ENCODE results near the gene KHDRBS2. TPM values are rescaled to one million over a fixed set of nuclear protein-coding genes. Genes with fewer than 3 reads are reported as not detected.
"Not testable (repeated sequence)": the region's sequence is repeated elsewhere in the genome, so short reads cannot be mapped to it uniquely, and the experiment has no call there.

KHDRBS2 gene
- total RNA-seq, 1 donor, result not detected

DNA sequence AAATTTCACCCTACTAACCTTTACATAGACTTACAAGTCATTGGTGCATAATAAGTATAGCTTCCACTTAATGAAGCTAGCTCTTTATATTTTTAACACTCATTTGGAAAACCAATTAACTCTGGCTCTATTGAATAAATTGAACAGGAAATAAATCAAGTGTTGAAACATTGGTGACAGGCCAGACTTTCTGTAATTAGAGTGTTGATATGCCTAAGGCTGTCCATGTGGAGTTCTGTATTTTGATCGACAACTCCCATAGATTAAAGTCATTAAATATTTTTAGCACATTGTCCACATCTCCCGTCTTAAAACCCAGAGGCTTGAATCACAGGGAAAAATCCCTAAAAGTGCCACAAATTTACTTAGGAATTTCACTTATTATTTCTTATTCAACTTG lies 468.3 kb downstream of the KHDRBS2 start:
- no peaks in the 10 kb centered on the region for H3K27me3 ChIP-seq (ENCODE audit: insufficient read depth, low read length)
- no peaks in the 10 kb centered on the region for H3K79me2 ChIP-seq (ENCODE audit: insufficient read depth, low read length)
- no peak overlapping the region for H2AFZ ChIP-seq (ENCODE audit: low read length)
- no peak for DNase-seq (ENCODE audit: insufficient read length, low spot score, missing footprints)
- H3K4me2 ChIP-seq (ENCODE audit: insufficient read depth, low read length), result no peak overlapping the region
- no peaks in the 10 kb centered on the region for H3K36me3 ChIP-seq (ENCODE audit: insufficient read depth, low read length)
- no peaks in the 10 kb centered on the region for H4K20me1 ChIP-seq (ENCODE audit: insufficient read depth, low read length)
- H3K27ac ChIP-seq (ENCODE audit: low read depth, low read length), result no peak overlapping the region
- H3K4me1 ChIP-seq (ENCODE audit: insufficient read depth, low read length), result no peaks in the 10 kb centered on the region
- no peaks in the 10 kb centered on the region for H3K9me3 ChIP-seq (ENCODE audit: low read depth, low read length)
- TF ChIP-seq, protein P1, sequence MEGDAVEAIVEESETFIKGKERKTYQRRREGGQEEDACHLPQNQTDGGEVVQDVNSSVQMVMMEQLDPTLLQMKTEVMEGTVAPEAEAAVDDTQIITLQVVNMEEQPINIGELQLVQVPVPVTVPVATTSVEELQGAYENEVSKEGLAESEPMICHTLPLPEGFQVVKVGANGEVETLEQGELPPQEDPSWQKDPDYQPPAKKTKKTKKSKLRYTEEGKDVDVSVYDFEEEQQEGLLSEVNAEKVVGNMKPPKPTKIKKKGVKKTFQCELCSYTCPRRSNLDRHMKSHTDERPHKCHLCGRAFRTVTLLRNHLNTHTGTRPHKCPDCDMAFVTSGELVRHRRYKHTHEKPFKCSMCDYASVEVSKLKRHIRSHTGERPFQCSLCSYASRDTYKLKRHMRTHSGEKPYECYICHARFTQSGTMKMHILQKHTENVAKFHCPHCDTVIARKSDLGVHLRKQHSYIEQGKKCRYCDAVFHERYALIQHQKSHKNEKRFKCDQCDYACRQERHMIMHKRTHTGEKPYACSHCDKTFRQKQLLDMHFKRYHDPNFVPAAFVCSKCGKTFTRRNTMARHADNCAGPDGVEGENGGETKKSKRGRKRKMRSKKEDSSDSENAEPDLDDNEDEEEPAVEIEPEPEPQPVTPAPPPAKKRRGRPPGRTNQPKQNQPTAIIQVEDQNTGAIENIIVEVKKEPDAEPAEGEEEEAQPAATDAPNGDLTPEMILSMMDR (IDR thresholded peaks at IDR 0.05; ENCODE audit: extremely low read depth, low read depth, low read length), result no peak
- H3K4me3 ChIP-seq (ENCODE audit: insufficient read depth, low read length), result no peak overlapping the region

DNA sequence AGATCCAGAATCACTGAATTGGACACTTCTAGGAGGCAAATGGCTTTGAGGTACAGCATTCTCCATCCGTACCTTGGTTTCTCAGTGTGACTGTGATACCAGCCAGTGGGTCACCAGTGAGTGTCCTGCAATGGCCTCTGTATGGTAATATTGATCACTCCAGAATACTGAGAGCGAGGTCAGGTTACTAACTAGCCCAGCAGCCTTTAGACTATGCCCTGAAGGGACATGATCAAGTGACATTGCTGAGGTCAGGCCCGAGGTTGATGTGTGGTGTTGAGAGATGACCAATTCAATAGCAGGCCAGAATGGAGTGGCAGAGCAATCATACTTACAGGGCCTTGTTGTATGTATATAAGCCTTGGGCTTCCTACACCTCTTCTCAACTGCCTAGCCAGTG lies 476.0 kb downstream of the KHDRBS2 start:
- TF ChIP-seq, protein P1 (IDR thresholded peaks at IDR 0.05; ENCODE audit: extremely low read depth, low read depth, low read length), result no peak
- Histone ChIP-seq H2AFZ (ENCODE audit: low read length) (no peak overlapping the region), H3K79me2 (ENCODE audit: insufficient read depth, low read length) (no peaks in the 10 kb centered on the region), H3K9me3 (ENCODE audit: low read depth, low read length) (no peaks in the 10 kb centered on the region), H3K27ac (ENCODE audit: low read depth, low read length) (no peak overlapping the region), H3K36me3 (ENCODE audit: insufficient read depth, low read length) (no peaks in the 10 kb centered on the region), H4K20me1 (ENCODE audit: insufficient read depth, low read length) (no peaks in the 10 kb centered on the region), H3K4me1 (ENCODE audit: insufficient read depth, low read length) (no peaks in the 10 kb centered on the region), H3K27me3 (ENCODE audit: insufficient read depth, low read length) (no peaks in the 10 kb centered on the region), H3K4me3 (ENCODE audit: insufficient read depth, low read length) (no peak overlapping the region), H3K4me2 (ENCODE audit: insufficient read depth, low read length) (no peak overlapping the region)
- DNase-seq (ENCODE audit: insufficient read length, low spot score, missing footprints), result no peak

DNA sequence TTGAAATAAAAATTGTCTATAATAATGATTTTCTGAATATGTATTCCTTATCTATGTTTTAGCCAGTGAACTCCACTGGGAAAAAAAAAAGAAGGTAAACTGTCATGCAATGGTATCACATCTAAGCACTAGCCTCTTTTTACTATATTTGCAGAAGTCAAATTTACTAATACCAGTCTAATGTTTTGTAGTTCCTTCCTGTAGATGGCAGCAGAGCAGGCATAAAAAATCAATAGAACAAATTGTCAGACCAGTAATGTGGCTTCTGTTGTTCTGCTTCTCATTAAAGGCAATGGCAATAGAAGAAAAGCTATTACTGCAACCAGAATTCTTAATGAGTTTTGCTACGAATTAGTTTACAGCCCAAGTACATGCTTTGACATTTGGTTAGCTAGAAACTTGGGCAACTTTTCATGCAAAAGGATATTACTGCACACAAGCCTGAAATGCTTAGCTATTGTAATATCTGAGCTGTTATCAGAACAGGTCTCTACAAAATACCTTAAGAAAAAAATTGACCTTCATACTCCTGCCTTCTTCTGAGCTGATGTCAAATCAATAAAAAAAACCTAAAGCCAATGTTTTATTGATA lies 476.9 kb downstream of the KHDRBS2 start:
- Histone ChIP-seq H2AFZ (ENCODE audit: low read length) (no peak overlapping the region), H3K4me3 (ENCODE audit: insufficient read depth, low read length) (no peak overlapping the region), H3K27ac (ENCODE audit: low read depth, low read length) (no peak overlapping the region), H3K79me2 (ENCODE audit: insufficient read depth, low read length) (no peaks in the 10 kb centered on the region), H3K4me1 (ENCODE audit: insufficient read depth, low read length) (no peaks in the 10 kb centered on the region), H3K4me2 (ENCODE audit: insufficient read depth, low read length) (no peak overlapping the region), H3K36me3 (ENCODE audit: insufficient read depth, low read length) (no peaks in the 10 kb centered on the region), H4K20me1 (ENCODE audit: insufficient read depth, low read length) (no peaks in the 10 kb centered on the region), H3K27me3 (ENCODE audit: insufficient read depth, low read length) (no peaks in the 10 kb centered on the region), H3K9me3 (ENCODE audit: low read depth, low read length) (no peaks in the 10 kb centered on the region)
- DNase-seq (ENCODE audit: insufficient read length, low spot score, missing footprints), result no peak
- TF ChIP-seq, protein P1 (IDR thresholded peaks at IDR 0.05; ENCODE audit: extremely low read depth, low read depth, low read length), result no peak

DNA sequence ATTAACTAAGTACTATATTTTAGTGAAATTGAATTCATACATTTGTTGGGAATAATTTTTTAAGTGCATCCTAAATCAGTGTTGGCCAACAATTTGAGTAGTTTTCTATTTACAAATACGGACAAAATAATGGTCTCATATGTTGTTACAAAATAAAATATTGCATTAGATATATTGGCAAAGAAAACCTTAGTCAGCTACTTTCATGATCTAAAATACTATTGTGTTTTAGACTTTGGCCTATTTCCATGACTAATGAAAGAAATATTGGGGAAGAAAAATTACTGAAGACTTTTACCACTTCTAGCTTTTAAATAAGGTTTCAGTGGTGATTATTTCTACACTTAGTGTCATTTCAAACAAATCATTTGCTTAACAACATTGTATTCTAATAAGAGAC lies 498.0 kb downstream of the KHDRBS2 start:
- H3K4me2 ChIP-seq (ENCODE audit: insufficient read depth, low read length), result no peak overlapping the region
- H3K4me3 ChIP-seq (ENCODE audit: insufficient read depth, low read length), result no peak overlapping the region
- no peak overlapping the region for H2AFZ ChIP-seq (ENCODE audit: low read length)
- no peaks in the 10 kb centered on the region for H3K4me1 ChIP-seq (ENCODE audit: insufficient read depth, low read length)
- TF ChIP-seq, protein P1 (IDR thresholded peaks at IDR 0.05; ENCODE audit: extremely low read depth, low read depth, low read length), result no peak
- no peaks in the 10 kb centered on the region for H4K20me1 ChIP-seq (ENCODE audit: insufficient read depth, low read length)
- H3K27ac ChIP-seq (ENCODE audit: low read depth, low read length), result no peak overlapping the region
- H3K79me2 ChIP-seq (ENCODE audit: insufficient read depth, low read length), result no peaks in the 10 kb centered on the region
- H3K9me3 ChIP-seq (ENCODE audit: low read depth, low read length), result no peaks in the 10 kb centered on the region
- H3K27me3 ChIP-seq (ENCODE audit: insufficient read depth, low read length), result no peaks in the 10 kb centered on the region
- no peak for DNase-seq (ENCODE audit: insufficient read length, low spot score, missing footprints)
- no peaks in the 10 kb centered on the region for H3K36me3 ChIP-seq (ENCODE audit: insufficient read depth, low read length)

DNA sequence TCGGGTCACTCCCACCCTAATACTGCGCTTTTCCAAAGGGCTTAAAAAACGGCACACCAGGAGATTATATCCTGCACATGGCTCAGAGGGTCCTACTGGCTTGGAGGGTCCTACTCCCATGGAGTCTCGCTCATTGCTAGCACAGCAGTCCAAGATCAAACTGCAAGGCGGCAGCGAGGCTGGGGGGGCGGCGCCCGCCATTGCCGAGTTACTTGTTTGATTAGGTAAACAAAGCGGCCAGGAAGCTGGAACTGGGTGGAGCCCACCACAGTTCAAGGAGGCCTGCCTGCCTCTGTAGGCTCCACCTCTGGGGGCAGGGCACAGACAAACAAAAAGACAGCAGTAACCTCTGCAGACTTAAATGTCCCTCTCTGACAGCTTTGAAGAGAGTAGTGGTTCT lies 516.6 kb downstream of the KHDRBS2 start:
- H4K20me1 ChIP-seq (ENCODE audit: insufficient read depth, low read length); H3K27me3 ChIP-seq (ENCODE audit: insufficient read depth, low read length); H3K4me3 ChIP-seq (ENCODE audit: insufficient read depth, low read length); H3K9me3 ChIP-seq (ENCODE audit: low read depth, low read length); H2AFZ ChIP-seq (ENCODE audit: low read length); H3K36me3 ChIP-seq (ENCODE audit: insufficient read depth, low read length); DNase-seq (ENCODE audit: insufficient read length, low spot score, missing footprints); H3K4me2 ChIP-seq (ENCODE audit: insufficient read depth, low read length); H3K4me1 ChIP-seq (ENCODE audit: insufficient read depth, low read length); H3K79me2 ChIP-seq (ENCODE audit: insufficient read depth, low read length); H3K27ac ChIP-seq (ENCODE audit: low read depth, low read length): not testable (repeated sequence)
